Stimulated activated CD4-positive, alpha-beta T cell treated with anti-CD3 and anti-CD28 coated beads, Interleukin-2, amount 100 ng/mL, for 4 hours (primary cell): Measurements from ENCODE around the gene TMEM47.

Experiments
- DNase-seq: peaks from one replicate; pipeline ENCODE4 v3.0.0-alpha.2; 2020; ENCODE audit warnings: low read depth

TMEM47 gene

DNA sequence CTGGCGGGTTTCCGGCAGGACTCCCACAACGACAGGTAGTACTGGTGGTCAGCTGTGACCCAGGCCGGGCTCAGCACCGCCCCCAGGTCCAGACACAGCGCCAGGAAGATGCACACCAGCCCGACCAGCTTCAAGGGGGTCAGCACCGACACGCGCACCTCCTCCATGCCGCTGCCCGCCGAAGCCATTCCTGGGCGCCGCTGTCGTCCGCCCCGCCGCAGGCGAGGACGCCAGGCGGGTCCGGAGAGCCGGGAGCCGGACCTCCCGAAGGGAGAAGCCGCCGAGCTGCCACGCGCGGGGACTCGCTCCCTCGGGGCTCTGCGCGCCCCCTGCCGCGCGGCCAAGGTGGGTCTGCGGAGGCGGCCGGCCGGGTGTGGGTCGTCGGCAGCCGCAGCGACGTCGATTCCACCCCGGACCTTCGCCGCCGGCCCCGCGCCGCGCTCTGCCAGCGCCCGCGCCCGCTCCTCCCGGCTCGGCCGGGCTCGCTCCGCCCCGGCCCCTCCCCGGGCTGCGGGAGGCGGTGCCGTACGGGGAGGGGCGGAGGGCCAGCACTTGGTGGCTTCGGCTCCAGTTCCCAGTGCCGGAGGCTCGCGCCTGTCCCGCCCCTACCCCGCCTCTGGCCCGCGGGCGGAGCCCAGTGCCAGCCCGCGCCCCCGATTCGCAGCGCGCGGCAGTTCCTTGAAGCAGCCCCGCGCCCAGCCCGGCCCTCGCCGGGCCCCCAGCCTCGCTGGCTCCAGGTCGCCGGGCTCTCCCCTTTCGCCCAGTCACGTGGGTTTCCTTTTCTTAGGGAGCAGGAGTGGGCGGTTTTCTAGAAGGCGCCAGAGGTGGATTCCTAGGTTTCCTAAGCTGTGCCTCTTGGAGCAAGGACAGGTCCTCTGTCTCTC lies at the start of gene TMEM47:
TMEM47 (minus strand) TSS at position 444 of the 884 bp plus-strand sequence; CDS start at position 188, 256 bp downstream.
- no peak for DNase-seq

DNA sequence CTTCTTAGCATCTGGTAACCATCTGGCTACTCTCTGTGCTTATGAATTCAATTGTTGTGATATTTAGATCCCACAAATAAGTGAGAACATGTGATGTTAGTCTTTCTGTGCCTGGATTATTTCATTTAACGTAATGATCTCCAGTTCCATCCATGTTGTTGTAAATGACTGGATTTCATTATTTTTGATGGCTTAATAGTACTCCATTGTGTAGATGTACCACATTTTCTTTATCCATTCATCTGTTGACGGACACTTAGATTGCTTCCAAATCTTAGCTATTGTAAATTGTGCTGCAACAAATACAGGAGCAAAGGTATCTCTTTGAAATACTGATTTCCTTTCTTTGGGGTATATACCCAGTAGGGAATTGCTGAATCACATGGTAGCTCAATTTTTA lies 30.0 kb upstream of the TMEM47 start:
- DNase-seq, result no peak

GRCh38 chrX:34659575-34659974 lies 2.5 kb upstream of the TMEM47 start:
- no peak for DNase-seq

DNA sequence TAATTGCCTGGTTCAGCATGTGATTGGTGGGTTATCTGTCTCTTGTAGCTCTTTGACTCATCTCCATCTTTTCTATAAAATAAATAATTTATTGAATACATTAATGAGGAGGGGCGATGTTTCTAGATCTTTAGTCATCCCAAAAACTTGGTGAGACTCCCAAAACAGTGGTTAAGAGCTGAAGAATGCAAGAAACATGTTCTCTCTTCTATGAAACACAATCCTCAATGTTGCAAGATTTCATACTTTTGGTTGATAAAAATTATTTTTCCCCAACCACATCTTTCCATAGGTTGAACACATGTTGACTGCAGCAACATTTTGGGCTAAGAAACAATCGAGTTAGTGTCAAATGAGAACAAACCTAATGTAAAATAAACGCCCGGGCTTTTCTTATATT lies 1.2 kb upstream of the TMEM47 start:
- no peak for DNase-seq

DNA sequence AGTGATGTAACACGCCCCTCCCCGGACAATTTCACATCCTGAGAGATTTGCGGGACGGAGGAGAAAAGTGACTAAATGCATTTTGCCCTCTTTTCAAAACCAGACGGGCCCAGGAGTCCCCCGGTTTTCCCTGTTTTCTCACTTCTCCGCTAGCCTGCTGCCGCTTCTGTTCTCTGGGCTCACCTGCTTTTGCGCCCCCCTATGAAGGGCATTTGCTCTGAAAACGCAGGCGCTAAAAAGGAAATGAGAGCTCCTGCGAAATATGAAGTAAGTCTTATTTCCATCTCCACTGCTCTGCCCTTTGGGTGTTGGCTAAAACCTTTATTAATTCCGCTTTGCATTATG lies 613 bp upstream of the TMEM47 start:
- DNase-seq, result no peak

GRCh38 chrX:34656467-34656841 lies 631 bp downstream of the TMEM47 start:
- no peak for DNase-seq

DNA sequence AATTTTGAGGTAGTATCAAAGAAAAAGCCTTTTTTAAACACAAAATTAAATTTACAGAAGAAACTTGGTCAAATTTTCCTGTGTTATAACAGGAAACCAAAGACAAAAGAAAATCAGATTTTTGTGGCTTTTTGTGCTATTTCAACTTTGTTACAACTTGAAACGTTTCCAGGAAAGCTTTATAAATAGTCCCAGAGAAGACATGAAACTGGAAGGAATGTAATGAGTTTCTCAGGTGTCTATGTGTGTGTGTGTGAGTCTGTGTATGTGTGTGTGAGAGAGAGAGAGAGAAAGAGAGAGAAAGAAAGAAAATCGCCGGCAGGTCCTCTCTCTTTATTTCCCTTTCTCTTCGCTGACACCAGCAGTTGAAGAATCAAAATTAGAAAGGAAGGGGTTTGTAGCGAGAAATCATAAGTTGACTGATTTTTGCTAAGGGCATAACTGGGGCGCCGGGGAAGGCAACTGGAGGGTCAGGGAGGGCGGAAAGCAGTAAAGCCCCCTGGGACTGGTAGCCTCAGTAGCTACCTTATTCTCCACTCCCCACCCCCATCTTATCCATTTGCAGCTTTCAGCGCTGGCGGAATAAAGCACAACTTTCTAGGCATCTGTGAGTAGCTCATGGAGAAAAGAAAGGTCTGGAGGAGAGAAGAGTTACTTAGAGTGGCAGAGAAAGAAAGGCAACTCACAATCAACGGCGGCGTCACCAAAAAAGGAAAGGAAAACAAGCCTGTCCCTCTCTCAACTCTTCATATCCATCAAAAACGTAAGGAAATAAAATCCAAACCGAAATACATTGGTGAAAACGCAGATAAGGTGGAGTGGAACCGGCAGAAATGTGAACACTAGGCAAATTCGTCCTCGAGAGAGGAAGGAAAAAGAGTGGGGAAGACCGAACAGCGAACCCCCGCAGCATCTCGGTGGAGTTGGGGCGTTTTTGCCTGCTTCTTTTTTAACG lies 1.3 kb downstream of the TMEM47 start:
- DNase-seq, result no peak

DNA sequence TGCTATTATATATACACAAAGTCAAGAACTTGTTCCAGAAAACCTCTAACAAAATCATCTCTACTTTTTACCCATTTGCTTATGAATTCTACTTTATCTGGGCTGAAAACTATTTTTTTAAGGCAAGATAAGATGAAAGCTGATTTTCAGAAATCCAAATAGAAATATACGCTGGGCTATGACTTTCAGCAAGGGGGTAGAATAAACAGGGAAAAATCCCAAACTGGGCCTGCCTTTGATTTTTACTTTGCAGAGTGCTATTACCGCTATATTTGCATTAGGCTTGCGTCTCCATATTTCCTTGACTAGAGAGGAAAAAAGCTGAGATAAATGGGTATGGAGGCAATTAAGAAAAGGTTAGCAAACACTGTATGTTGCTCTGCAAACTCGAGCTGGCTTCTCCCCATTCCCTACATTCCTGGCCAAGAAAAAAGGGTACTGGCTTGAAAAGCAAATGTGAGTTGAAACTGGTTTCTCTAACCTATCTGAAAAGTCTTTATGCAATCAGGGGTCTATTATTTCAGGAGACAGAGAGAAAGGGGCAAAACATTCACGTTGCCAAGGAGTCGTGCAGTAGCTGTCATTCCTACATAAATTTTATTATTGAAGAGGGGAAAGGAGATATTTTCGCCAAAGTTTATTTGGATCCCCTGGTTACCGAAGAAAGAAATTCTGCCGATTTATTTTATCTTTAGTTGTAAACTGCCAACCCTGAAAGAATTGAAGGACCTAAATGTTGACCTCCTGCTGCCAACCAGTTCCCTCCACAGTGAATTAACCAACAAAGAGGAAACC lies 2.2 kb downstream of the TMEM47 start:
- no peak for DNase-seq

DNA sequence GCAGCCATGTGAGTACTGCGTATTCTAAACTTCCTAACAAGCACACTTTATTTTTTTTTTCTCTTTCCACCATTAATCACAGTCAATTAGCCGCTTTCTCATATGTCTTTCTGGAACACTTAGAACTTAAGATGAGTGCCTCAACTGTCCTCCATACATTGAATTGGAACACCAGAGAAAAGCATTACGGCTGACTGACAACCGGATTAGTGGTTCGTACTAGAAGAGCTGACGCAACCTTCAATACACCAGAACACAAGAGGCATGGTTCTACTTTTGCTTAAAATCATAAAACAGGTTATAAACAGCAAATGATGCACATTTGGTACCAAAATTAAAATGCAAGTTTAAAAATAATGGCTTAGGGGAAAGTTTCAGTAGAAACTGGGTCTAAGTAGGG lies 3.3 kb downstream of the TMEM47 start:
- DNase-seq, result no peak

GRCh38 chrX:34642849-34643248 lies 14.2 kb downstream of the TMEM47 start:
- no peak for DNase-seq

GRCh38 chrX:34638116-34638515 lies 19.0 kb downstream of the TMEM47 start:
- no peak for DNase-seq

DNA sequence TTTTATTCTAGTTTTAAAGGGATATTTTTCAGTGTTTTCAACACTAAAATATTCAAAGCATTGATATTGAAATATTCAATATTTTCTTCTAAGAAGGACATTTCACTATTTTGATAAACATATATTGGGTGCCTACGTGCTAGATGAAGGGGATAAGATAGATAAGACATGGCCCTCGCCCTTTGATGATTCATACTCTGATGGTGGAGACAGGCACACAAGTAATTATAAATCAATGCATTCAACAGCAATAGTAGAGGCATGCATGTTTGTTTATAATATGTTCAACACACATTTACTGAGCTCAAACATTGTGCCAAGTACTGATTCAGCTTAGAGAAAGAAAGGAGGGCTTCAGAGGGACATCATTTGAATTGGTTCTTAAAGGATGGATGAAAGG lies 22.7 kb downstream of the TMEM47 start:
- no peak for DNase-seq

DNA sequence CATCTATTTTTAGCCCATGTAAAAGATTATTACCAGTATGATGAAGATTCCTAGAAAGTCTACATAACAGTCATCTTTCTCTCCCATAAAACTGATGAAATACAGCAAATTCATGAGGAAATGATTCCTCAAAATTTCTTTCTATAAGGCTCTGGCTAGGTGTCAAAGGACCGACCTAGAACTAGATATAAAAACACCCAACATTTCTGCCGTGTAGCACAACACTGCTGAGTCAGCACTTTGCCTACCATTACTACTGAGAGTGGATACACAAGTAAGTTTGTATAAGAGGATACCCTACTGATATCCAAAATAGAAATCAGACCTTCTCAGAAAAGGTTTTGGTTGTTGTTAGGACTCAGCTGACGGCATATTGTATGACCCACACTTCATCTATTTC lies 24.7 kb downstream of the TMEM47 start:
- no peak for DNase-seq

DNA sequence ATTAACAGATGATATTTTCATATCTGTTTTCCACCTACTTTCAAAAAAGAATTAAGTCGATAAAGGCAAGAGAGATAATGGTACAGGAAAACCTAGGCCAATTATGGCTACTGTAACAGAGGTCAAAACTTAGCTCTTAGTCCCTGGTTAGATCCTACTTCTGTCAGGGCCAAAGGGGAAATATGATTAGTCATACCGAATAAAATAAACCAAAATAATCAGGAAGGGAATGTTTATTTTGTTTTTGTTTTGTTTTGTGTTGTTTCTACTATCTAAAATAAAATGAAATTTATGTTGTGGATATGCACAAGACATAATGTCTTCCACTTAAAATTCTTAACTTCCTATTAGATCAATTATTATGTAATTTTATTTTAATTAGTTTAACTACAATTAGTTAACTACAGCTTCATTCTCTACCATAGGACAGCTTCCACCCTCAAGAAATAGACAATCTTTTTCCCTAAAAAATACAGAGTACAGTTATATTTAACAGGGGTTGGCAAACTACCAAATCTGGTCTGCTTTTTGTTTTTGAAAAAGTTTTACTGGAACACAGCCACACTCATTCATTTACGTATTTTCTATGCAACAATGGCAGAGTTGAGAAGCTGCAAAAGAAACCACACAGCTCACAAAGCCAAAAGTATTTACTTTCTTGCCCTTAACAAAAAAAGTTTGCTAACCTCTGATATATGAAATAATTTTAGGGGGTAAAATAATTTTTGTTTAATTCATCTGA lies 25.4 kb downstream of the TMEM47 start:
- no peak for DNase-seq

GRCh38 chrX:34629572-34629971 lies 27.5 kb downstream of the TMEM47 start:
- DNase-seq, result no peak

DNA sequence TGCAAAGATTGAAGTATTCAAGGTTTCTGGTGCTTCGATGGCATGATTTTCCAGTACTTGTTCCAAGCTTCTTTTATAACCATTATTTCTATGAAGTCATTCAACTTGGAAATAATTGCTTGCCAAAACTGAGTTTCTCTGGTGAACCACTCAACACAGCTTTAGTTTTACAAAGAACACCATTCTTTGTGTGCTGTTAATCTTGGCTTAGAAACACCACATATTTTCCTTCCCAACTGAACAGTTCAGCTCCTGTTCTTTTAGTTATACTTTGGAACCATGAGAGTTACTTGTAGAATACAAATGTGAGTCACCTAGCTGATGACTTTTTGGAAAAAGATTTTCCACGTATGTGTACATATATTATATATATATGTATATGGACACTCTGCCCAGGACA lies 32.7 kb downstream of the TMEM47 start:
- no peak for DNase-seq

GRCh38 chrX:34619920-34620319 lies 37.2 kb downstream of the TMEM47 start:
- DNase-seq, result no peak

DNA sequence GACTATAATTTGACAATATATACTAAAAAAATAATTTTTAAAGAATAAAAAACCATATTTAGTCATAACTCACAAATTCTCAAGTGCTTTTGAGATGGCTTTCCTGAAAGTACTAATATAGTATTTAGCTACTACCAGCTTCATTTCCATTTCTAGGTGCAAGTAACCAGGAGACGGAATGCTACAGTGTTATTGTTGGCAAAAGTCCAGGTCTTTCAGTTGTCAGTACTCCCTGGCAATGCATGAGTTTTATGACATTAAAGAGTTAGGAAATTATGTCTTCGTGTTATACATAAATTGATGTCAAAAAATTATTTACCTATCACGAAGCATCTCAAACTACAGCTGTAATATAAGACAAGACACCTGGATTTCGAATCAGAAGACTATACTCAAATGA lies 45.0 kb downstream of the TMEM47 start:
- DNase-seq, result no peak

- DNase-seq, result no peak
These were observed 58.7 kb downstream of the TMEM47 start for GRCh38 chrX:34598362-34598761.

DNA sequence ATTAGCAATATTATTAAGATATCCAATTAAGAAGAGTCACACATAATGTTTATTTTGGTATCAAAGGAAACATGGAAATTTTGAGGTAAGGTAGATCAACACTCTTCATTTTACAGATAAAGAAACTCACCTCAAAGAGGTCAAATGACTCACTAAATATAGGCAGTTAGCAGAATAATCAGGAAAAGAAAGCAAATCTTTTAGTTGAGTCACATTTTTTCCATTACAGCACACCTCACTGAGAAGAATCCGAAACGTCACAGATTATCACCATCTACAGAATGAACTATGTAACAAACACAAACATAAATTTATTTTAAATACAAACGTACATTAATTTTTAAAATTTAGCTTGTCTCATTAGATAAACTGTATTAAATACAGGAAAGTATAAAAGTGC lies 70.1 kb downstream of the TMEM47 start:
- no peak for DNase-seq

- no peak for DNase-seq
These were observed 70.7 kb downstream of the TMEM47 start for GRCh38 chrX:34586346-34586911.
